ENCODE data around the gene RPL31.
A peak's percentile ranks its signal among the peaks of the same experiment; 100 is the strongest.

The RPL31 gene

DNA sequence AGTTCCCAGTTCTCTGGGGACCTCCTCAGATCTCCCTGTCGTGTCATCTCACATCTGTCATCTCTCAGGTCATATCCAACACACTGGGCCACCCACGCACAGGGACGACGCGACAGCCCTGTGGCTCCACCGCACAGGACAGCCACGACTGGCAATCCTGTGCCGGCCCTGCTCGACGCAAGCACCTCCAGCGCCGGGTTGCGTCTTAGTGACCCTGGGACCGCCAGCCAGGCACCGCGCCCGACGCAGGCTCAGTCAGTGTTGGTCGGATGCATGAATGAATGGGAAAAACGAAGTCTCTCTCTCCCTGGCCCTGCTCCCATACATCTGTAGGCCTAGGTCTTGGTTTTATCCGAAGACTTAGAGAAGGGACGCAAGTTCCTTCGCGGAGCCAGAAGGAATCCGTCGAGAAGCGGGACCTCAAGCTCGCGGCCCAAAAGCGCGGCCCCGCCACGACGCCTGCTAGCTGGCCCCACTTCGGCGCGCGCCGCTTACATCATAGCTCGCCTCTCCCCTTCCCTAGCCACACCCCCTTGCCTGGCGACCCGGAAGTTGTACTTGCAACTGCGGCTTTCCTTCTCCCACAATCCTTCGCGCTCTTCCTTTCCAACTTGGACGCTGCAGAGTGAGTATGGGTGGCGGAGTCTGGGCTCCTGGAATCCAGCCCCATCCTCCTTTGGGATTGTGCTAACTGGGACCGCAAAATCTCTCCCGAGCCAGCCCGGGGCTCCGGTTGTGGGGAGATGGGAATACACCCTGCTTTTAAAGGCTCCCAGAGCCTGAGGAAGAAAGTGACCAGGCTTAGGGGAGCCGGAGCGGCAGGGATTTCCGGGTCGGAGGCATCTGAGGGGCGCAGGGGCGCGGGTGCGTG is at the start of gene RPL31:
Gene RPL31, plus strand, starts transcription at position 599 of the 871 bp plus-strand sequence. CDS start 413 bp downstream, outside the sequence.
- peak; percentile 97 for DNase-seq

- peak; percentile 3 for DNase-seq
Observed at GRCh38 chr2:100952512-100952911, 49.6 kb upstream of the RPL31 start.

DNA sequence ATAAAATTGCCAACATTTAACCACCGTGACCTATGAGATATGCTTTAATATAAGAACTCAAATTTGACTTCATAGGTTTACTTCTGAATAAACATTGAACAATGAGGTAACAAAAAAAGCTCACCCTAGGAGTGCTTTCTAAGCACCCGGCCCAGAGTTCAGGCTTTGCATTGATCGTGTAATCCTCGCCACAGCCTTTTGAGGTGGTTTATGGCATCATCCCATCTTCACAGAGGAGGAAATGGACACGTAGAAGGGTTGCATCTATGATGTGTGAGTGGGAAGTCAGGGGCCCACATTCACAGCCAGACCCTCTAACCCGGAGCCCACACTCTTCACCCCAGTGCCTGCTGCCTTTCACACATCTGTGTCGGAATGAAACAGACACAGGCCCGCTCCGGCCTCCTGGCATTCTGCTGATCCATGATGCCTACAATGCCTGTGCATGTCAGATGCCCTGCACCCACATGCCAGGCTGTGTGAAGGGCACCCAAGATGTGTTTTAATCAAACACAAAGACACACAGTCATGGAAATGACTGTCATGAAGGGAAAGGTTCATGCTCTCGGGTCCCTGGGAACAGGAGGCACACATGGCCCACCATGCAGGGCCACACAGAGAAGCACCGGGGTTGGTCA is 48.6 kb upstream of the RPL31 start:
- DNase-seq, result no peak

DNA sequence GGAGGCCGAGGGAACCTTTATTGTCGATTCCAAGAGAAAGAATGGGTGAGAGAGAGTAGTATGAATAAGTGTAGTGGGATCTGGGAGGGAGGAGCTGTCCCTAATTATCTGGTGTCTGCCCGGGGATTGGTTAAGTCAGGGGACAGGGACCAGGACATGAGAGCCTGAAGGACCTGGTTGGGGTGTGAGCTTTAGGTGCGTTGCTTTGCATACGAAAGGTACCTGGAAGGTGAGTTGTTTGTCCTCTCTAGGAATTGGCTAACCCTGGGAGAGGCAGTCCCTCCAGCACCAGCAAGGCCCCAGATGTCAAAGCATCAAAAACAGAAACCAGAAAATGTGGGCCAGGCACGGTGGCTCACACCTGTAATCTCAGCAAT is 48.1 kb upstream of the RPL31 start:
- DNase-seq, result no peak

DNA sequence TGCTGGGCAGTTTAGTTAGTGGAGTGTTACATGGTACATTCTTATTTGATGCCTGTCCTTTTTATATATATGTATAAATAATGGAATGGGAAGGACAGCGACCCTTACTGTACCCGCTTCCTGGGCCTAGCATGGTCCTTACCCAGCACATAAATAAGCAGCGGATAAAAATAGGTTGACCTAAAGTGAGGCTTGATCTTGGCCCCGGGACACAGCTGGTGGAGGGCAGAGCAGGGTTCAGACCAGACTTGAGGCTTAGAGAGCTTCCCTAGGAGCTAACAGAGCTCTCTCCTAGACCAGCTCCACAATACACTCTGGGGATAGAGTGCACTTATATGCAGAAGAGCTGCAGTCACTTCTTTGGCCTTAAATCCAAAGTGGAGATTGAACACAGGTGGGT is 46.9 kb upstream of the RPL31 start:
- DNase-seq, result no peak

DNA sequence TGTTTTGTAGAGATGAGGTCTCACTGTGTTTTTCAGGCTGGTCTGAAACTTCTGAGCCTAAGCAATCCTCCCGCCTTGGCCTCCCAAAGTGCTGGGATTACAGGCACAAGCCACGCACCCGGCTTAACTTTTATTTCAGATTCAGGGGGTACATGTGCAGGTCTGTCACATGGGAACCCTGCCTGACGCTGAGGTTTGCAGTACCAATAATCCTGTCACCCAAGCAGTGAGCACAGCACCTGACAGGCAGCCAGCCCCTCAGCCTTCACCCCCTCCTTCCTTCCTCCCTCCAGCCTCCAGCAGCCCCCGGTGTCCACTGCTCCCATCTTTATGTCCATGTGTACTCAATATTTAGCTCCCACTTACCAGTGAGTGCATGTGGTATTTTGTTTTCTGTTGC is 46.0 kb upstream of the RPL31 start:
- DNase-seq, result no peak

- no peak for DNase-seq
Observed at GRCh38 chr2:100957996-100958653, 44.0 kb upstream of the RPL31 start.

DNA sequence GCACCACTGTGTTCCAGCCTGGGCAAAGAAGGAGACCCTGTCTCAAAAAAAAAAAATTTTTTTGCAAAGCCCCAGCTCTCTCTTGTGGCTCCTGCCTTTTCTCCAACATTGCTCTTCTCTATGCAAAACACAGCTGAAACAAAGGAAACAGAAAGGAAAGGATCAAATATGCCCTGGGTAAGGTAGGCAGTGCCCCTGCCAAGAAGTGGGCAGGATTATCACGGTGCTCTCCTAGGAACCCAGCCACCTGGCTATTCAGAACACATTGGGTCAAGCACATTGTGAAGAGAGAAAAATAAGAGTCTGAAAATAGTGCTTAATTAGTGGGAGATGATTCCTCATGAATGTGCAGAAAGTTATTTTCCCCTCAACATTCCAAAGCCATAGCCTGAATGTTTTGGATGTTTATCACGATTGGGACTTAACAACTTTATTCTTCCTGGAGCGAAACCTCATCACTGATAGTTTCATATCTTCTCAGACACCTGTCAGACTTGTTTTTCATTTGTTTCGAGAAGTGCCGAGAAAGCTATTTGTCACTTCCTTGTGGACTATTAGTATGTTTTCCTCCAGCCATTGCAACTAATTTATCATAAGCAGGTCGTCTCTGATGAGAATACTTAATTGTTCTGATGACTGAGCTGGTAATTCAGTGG is 42.7 kb upstream of the RPL31 start:
- DNase-seq, result no peak

GRCh38 chr2:100960688-100961087 is 41.4 kb upstream of the RPL31 start:
- no peak for DNase-seq

DNA sequence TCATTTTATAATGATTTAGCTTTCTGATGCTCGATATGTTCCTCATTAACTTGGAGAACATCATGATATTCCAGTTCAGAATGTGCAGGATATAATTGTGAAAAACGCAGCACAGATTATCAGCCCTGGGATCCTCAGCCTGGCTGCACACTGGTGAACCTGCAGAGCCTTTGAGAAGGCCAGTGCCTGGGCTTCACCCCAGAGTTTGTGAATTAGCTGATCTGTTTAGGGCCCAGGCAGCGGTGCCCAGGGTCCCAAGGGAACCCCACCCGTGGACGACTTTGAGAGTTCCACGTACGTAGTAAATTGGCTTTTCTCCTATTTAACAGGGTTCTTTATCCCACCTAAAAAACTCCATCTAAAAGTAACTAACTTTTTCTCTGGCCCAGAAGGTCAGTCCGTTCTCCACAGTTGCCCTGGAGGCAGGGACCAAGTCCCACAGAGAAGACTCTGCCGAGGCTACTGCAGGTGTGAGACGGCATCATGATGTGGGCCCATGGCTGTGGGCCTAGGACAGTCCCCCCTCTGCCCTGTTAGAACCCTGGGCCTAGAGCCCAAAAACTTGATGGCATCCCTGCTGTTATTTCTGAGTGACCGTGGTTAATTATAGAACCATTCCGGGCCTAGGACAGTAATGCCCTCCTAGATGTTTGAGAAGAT is 39.6 kb upstream of the RPL31 start:
- DNase-seq, result no peak

DNA sequence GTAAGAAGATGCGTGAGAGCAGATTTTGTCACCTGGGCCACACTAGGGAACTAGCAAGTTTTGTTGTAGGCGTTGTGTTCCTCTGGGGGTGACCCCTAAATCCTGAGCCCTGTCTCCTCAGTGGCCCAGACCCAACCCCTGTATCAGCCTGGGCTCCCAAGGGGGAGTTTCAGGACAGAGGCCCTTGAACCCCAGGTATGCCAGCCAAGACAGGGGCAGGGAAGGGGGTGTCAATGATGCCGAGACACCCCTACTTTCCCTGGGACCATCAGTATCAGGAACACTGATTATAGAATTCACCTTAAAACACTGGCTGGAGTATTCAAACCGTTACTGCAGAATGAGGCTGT is 39.1 kb upstream of the RPL31 start:
- DNase-seq, result no peak

DNA sequence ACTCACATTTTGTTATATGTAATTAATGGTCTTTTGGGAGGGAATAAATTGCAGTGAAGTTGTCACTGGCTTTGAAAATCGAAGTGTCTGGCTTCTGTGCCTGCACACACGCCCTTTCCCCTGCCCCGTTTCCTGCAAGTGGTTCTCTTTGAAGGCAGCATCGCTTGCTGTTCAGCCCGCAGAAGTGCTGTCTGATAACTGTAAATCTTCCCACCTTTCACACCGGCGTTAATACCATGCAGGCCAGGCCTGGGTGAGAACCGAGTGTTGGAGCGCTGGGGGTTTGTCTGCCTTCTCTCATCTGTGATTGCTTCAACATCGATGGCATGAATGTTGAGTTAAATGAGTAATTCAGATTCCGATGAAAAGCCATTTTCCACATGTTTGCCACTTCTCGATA is 37.9 kb upstream of the RPL31 start:
- no peak for DNase-seq

GRCh38 chr2:100964681-100965169 is 37.4 kb upstream of the RPL31 start:
- DNase-seq, result no peak

GRCh38 chr2:100965596-100965995 is 36.5 kb upstream of the RPL31 start:
- DNase-seq, result no peak

DNA sequence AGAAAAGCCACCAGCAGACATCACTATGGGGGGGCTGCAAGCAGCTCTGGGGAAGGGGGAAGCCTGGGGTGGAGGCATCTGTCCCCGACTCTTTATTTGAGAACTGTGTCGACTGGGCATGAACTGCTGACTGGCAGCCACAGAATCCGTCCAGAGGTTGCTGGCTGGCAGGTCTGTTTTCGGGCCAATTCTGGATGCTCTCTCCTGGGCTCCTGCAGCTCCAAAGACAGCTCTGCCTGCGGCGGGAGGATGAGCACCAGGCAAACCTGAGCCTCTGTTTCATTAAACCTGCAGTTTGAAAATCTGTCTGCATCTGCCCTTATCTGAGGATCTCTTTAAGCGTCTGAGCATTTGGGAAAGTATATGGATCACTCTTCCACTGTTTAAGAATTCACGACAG is 34.4 kb upstream of the RPL31 start:
- no peak for DNase-seq

- no peak for DNase-seq
Observed at GRCh38 chr2:100968146-100969145, 33.6 kb upstream of the RPL31 start.

DNA sequence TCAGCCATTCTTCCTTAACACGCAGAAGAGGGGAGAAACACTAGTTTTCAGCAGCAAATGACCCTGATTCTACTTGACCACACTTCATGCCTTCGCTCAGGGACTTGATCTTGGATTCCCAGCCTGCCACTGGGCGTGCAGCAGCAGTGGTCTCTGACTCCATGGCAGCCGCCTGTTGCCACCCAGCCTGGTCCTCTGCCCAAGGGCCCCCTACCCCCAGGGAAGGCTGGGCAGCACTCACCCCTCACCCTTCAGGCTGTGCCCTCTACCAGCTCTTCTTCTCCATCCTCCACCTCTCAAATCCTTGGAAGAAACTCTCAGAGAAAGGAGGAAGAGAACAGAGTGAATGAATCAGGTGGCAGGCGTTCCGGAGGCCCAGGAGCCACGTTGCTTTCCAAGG is 32.1 kb upstream of the RPL31 start:
- DNase-seq, result no peak

DNA sequence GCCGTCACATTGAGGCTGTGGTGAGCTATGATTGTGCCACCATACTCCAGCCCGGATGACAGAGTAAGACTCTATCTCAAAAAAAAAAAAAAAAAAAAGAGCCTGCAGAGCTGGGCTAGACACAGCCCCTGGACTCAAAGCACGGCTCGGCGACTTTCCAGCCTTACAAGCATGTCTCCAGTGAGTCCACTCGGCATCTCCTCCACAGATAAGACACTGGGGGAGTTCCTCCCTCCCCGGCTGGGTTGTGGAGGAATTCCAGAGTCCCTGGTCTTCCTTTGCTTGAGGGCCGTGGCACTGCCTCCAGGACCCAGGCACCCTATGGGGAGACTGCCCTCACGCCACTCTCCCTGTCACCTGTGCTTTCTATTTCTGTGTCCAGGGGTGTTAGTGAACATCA is 30.9 kb upstream of the RPL31 start:
- no peak for DNase-seq

GRCh38 chr2:100972452-100972851 is 29.6 kb upstream of the RPL31 start:
- DNase-seq, result no peak

DNA sequence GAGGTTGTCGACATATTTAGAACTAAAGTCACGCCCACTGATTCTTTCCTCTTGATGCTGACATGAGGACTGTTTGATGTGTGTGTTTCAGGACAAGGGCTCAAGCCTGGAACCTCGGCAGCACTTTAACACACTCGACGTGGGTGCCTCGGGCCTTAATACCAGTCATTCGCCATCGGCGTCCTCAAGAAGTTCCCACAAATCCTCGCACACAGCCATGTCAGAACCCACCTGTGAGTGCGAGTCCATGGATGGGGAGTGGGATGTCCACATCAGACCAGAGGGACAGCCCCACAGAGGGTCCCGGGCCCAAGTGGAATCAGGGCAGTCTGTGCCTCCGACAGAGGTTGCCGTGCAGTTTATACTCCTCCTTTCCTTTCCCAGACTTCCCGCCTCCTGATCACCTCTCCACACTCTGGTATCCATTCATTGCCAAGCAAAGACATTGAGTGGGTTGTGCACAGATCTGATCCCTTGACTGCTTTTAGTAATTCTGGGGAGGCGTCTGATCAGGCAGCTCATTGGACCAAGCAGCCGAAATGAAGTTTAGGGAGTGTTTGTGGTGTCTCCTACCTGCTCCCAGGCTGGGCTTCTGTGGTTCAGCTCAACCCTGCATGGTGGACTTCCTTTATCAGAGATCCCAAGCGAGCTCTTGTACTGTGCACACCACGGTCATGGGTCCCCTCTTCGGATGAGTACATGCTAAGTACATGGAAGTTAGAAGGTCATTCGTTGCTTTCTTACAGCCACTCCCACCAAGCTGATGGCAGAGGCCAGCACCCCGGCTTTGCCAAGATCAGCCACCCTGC is 27.2 kb upstream of the RPL31 start:
- no peak for DNase-seq

- DNase-seq, result no peak
Observed at GRCh38 chr2:100975521-100975785, 26.6 kb upstream of the RPL31 start.

Measured in activated CD4-positive, alpha-beta T cell treated with anti-CD3 and anti-CD28 coated beads, Interleukin-2, amount 50 U/mL, for 16 hours (primary cell).